ENCODE results near the gene TRIM38. TPM values are rescaled to one million over a fixed set of nuclear protein-coding genes. Genes with fewer than 3 reads are reported as not detected.

The TRIM38 gene
- total RNA-seq, 3 donors from 2014 or later, result 11.4 to 15.8 (median 12.6) TPM

GRCh38 chr6:25950297-25950696 lies 12.3 kb upstream of the TRIM38 start:
- TF ChIP-seq CTCF (IDR thresholded peaks at IDR 0.05), result no peak
- intact Hi-C loops (cut with DNase I, micrococcal nuclease), result no loop called here
- no peaks in the 10 kb centered on the region for H3K9me3 ChIP-seq

DNA sequence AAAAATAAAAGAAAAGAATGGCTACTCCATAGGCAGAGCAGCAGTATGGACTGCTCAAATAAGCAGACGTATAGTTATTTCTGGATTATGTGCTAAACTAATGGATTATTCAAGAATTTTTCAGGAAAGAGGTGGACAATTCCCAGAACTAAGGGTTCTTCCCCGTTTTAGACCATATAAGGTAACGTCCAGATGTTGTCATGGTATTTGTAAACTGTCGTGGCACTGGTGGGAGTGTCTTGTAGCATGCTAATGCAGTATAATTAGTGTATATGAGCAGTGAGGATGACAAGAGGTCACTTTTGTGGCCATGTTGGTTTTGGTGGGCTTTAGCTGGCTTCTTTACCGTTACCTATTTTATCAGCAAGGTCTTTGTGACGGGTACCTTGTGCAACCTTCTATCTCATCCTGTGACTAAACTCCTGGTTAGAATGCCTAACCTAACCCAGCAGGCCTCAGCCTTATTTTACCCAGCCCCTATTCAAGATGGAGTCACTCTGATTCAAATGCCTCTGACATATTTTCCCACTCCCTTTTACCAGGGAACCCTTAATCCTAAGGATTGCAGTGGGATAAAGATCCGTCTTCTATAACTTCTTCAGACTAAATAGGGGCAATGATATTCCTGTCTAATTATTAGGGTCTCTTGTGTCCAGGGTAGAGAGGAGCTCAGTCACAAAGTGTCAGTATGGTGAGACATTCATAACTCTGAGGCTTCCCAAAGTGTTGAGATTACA lies 11.1 kb upstream of the TRIM38 start:
- Histone ChIP-seq H3K4me3 (no peak overlapping the region), H3K4me1 (ENCODE audit: low read depth) (no peaks in the 10 kb centered on the region), H3K36me3 (ENCODE audit: low read depth) (no peaks in the 10 kb centered on the region), H3K9me3 (no peaks in the 10 kb centered on the region)
- ATAC-seq, result no peak
- intact Hi-C loops (cut with DNase I, micrococcal nuclease), result no loop called here
- no peak for DNase-seq
- no peak for TF ChIP-seq CTCF (IDR thresholded peaks at IDR 0.05)

More at GRCh38 chr6:25950297-25950696, 12.3 kb upstream of the TRIM38 start:
- DNase-seq (no peak), ATAC-seq (no peak)
- no peak overlapping the region for H3K4me3 ChIP-seq
- H3K4me1 ChIP-seq (ENCODE audit: low read depth), result no peaks in the 10 kb centered on the region
- no peaks in the 10 kb centered on the region for H3K36me3 ChIP-seq (ENCODE audit: low read depth)

GRCh38 chr6:25952535-25952934 lies 10.1 kb upstream of the TRIM38 start:
- intact Hi-C loops (cut with DNase I, micrococcal nuclease), result no loop called here
- Histone ChIP-seq H3K36me3 (ENCODE audit: low read depth) (no peaks in the 10 kb centered on the region), H3K4me1 (ENCODE audit: low read depth) (no peaks in the 10 kb centered on the region), H3K4me3 (no peak overlapping the region), H3K9me3 (no peaks in the 10 kb centered on the region)
- no peak for ATAC-seq
- no peak for TF ChIP-seq CTCF (IDR thresholded peaks at IDR 0.05)
- no peak for DNase-seq

GRCh38 chr6:25953733-25954132 lies 8.9 kb upstream of the TRIM38 start:
- no peaks in the 10 kb centered on the region for H3K9me3 ChIP-seq
- no peak for ATAC-seq
- TF ChIP-seq CTCF (IDR thresholded peaks at IDR 0.05), result no peak
- H3K4me3 ChIP-seq, result no peak overlapping the region
- H3K4me1 ChIP-seq (ENCODE audit: low read depth), result no peaks in the 10 kb centered on the region
- H3K36me3 ChIP-seq (ENCODE audit: low read depth), result no peaks in the 10 kb centered on the region
- intact Hi-C loops (cut with DNase I, micrococcal nuclease), result no loop called here
- DNase-seq, result no peak

GRCh38 chr6:25954756-25955155 lies 7.8 kb upstream of the TRIM38 start:
- intact Hi-C loops (cut with DNase I, micrococcal nuclease), result no loop called here
- H3K4me3 ChIP-seq, result no peak overlapping the region
- H3K4me1 ChIP-seq (ENCODE audit: low read depth), result no peaks in the 10 kb centered on the region
- no peaks in the 10 kb centered on the region for H3K36me3 ChIP-seq (ENCODE audit: low read depth)
- ATAC-seq (no peak), DNase-seq (no peak)
- no peaks in the 10 kb centered on the region for H3K9me3 ChIP-seq
- TF ChIP-seq CTCF (IDR thresholded peaks at IDR 0.05), result no peak
